Fibroblast of the aortic adventitia (primary cell): ENCODE data around the gene SECISBP2L. TPM values are rescaled to one million over a fixed set of nuclear protein-coding genes. Genes with fewer than 3 reads are reported as not detected.

Source experiments
- DNase-seq: peaks from one replicate; pipeline ENCODE4 v3.0.0-alpha.2; 2010; ENCODE audit warnings: low read depth
- H3K4me3 ChIP-seq: 2 replicates; pipeline ENCODE4 v1.5.1; 2011; ENCODE audit warnings: low read depth, mild to moderate bottlenecking, control low read depth, low read length, moderate library complexity
- total RNA-seq: library from RNA; depleted of rRNA; stranded (reverse); fragments of >200 nt; gene quantifications from 2 replicates; pipeline ENCODE4 v1.2.3, GENCODE V29; 2012; ENCODE audit warnings: low replicate concordance
- TF ChIP-seq, protein P1 (sequence below): IDR thresholded peaks from 2 replicates; pipeline ENCODE4 v1.5.1; 2011; ENCODE audit warnings: mild to moderate bottlenecking, low read length, control low read depth, inconsistent platforms; ENCODE audit not compliant: insufficient read depth

The SECISBP2L gene
- total RNA-seq, 1 donor = 45.7 TPM

DNA sequence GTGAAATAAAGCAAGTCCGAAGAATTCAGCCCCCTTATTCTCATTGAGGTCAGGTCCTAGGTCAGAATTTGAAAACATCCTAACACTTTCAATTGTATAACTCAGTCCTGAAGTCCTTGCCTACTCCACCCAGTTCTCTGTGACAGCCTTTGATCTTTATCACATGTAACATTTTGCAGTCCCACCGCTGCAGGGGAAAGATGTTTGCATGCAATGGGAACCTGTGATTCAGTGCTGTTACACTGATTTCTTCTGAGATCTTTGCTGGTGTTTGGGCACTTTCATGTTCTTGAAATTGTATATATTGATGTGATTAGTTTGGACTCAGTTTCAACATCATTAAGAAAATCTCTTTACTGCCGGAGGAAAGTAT is 18.0 kb upstream of the SECISBP2L start:
- H3K4me3 ChIP-seq = no peak overlapping the region
- TF ChIP-seq, protein P1, sequence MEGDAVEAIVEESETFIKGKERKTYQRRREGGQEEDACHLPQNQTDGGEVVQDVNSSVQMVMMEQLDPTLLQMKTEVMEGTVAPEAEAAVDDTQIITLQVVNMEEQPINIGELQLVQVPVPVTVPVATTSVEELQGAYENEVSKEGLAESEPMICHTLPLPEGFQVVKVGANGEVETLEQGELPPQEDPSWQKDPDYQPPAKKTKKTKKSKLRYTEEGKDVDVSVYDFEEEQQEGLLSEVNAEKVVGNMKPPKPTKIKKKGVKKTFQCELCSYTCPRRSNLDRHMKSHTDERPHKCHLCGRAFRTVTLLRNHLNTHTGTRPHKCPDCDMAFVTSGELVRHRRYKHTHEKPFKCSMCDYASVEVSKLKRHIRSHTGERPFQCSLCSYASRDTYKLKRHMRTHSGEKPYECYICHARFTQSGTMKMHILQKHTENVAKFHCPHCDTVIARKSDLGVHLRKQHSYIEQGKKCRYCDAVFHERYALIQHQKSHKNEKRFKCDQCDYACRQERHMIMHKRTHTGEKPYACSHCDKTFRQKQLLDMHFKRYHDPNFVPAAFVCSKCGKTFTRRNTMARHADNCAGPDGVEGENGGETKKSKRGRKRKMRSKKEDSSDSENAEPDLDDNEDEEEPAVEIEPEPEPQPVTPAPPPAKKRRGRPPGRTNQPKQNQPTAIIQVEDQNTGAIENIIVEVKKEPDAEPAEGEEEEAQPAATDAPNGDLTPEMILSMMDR = no peak
- DNase-seq = no peak

DNA sequence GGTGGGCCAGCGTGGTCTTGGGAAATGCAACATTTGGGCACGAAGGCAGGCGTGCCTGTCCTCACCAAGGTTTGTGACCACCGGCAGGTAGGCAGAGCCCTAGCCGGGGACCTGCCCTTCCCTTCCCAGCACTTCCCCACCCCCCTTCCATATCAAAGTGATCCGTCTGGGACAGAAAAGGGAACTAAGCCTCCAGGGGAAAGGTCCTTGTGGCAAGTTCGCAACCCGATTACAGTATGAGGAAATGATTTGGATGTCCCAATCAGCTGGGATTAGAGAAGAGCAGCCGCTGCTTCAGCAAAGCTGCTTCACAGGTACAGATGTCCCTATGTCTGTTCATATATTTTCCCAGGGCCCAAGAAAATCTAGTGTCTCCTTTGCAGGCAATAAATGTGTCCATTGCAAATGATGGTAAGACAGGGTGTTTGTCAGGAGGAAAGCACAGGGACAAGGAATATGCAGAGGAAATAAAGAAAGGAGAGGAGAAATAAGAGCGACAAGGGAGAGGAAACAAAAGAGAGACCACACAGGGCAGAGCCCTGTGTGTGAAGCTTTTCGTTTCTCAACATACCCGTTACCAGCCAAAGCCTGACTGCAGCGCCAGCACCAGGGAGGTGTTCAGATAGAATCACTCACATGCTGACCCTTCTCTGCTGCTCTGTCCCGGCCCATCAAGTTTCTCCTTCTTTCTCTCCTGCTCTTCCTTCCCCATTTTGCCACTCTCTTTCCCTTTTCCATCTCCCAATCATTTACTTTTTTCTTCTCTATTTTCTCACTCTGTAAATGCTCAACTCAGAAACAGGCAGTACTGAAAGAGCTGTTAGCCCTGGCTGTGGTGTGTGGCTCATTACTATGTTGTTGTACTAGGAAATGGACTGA is 17.4 kb upstream of the SECISBP2L start:
- no peak overlapping the region for H3K4me3 ChIP-seq
- TF ChIP-seq, protein P1 = no peak

DNA sequence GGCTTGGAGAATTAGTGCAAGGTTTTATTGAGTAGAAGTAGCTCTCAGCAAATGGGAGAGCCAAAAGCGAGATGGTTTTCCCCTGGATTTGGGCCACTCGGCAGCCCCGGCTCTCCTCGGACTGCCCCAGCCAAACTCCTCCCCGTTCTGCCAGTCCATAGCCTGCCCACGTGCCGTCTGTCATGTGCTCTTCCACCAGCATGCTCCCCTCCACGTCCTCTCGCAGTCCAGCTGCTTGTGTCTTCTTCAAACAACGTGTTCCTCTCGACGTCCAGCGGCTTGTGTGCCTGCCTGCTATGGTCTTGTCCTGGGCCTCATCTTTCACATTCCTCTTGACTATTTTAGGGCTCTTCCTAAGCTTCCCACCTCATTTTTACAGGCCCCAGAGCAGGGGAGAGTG is 16.7 kb upstream of the SECISBP2L start:
- no peak for DNase-seq
- TF ChIP-seq, protein P1 = no peak
- H3K4me3 ChIP-seq = no peak overlapping the region

More for the DNA sequence above, 17.4 kb upstream of the SECISBP2L start:
- no peak for DNase-seq

DNA sequence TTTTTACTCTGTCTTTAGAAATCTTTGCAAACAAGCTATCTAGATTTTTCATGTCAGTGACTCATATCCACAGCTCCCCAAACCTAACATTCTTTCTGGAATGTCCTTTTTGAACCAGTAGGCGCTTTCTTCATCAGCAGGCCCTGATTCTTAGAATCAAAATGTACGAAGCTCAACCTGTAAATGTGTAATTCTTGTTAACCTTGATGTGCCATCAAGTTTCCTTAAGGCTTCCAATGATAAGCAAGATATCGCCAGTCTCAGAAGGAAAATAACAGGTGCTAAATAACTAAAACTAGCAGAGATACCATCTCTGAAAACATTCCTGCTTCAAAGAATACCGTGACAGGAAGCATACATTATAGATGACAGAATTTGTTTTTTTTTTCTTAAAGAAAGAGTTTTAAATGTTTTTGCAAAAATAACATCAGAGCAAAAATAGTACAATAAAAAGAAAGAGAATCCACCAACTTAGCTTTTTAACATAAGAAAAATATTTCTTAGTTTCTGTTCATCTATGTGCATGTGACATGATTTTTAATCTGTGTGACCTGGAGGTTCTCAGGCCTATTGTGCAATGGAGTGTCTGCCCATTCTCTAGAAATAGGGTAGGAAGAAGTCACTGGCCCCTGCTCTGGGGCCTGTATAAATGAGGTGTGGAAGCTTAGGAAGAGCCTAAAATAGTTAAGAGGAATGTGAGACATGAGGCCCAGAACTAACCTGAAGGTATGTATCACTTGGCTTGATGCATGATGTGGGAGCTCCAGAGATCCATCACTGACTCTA is 14.7 kb upstream of the SECISBP2L start:
- peak; percentile 61 for DNase-seq
- no peak overlapping the region for H3K4me3 ChIP-seq
- TF ChIP-seq, protein P1 = no peak

DNA sequence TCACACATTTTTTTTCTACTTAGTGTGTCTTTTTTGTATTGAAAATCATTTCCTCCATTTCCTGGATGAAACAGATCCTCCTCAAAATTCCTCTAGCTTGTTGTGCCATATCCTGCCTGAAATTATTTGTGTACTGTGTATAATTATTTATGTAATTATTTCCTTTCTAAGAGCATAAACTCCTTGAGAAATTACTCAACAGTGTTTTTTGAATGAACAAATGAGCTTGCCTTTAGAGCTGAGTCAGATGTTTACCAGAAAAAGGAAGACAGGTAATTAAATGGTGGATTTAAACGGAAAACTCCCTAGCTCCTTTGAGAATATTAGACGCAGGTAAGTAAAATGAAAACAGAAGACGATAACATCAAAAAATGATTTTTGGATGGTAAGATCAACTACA is 13.2 kb upstream of the SECISBP2L start:
- TF ChIP-seq, protein P1 = no peak
- H3K4me3 ChIP-seq = no peak overlapping the region
- no peak for DNase-seq

DNA sequence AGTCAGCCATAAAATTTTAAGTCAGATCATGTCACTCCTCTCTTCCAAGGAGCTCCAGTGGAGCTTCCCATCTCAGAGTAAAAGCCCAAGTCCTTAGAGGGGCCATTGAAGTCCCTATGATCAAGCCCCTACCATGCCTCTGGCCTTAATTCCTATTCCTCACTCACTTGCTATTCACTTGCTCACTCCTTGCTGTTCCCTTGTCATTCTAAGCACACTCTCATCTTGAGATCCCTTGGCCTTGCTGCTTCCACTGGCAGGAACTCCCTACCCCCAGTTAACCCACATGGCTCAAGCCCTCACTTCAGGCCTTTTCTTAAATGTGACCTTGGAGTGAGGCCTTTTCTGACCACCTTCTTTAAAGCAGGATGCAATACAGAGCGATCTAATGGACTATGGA is 12.3 kb upstream of the SECISBP2L start:
- TF ChIP-seq, protein P1 = no peak

More for the DNA sequence above, 12.3 kb upstream of the SECISBP2L start:
- no peak for DNase-seq
- H3K4me3 ChIP-seq = no peak overlapping the region
